ENCODE data around the gene ZFP92.

ZFP92 gene

GRCh38 chrX:153457827-153458466, 46.7 kb downstream of the ZFP92 start:
- no peak for DNase-seq

GRCh38 chrX:153458476-153458875, 47.2 kb downstream of the ZFP92 start:
- no peak for DNase-seq

- DNase-seq = no peak
These were observed 48.7 kb downstream of the ZFP92 start for GRCh38 chrX:153459986-153460385.

GRCh38 chrX:153460826-153461225, 49.6 kb downstream of the ZFP92 start:
- peak; percentile 60 to 70 for DNase-seq
